BLaER1 (cell line): ENCODE measurements around the gene KIAA0232.
A peak's percentile ranks its signal among the peaks of the same experiment; 100 is the strongest.

Source experiments
- H3K27ac ChIP-seq: shearing (Covaris generic); formaldehyde crosslinking; 2 replicates; pipeline ENCODE4 v1.8.1; 2022
- H3K27me3 ChIP-seq: shearing (Covaris generic); formaldehyde crosslinking; 2 replicates; pipeline ENCODE4 v1.8.1; 2022
- H3K36me3 ChIP-seq: shearing (Covaris generic); formaldehyde crosslinking; 2 replicates; pipeline ENCODE4 v1.8.1; 2022
- H3K4me1 ChIP-seq: shearing (Covaris generic); formaldehyde crosslinking; 2 replicates; pipeline ENCODE4 v1.8.1; 2022
- H3K4me2 ChIP-seq: shearing (Covaris generic); formaldehyde crosslinking; 2 replicates; pipeline ENCODE4 v1.8.1; 2022
- H3K4me3 ChIP-seq: shearing (Covaris generic); formaldehyde crosslinking; 2 replicates; pipeline ENCODE4 v1.8.1; 2022
- H3K9ac ChIP-seq: shearing (Covaris generic); formaldehyde crosslinking; 2 replicates; pipeline ENCODE4 v1.8.1; 2022
- H3K9me3 ChIP-seq: shearing (Covaris generic); formaldehyde crosslinking; 2 replicates; pipeline ENCODE4 v1.8.1; 2022
- H4K20me1 ChIP-seq: shearing (Covaris generic); formaldehyde crosslinking; 2 replicates; pipeline ENCODE4 v1.8.1; 2022
- Cebpa-rat ChIP-seq: shearing (Covaris generic); IDR thresholded peaks from 2 replicates; pipeline ENCODE4 v1.8.1; 2022

KIAA0232 gene

GRCh38 chr4:6802626-6803025 is 20.1 kb downstream of the KIAA0232 start:
- H3K36me3 ChIP-seq, result peaks cover 56% of the 10 kb centered on the region
- H3K4me2 ChIP-seq, result no peak overlapping the region
- H3K4me3 ChIP-seq, result no peak overlapping the region
- no peak for TF ChIP-seq Cebpa-rat
- H4K20me1 ChIP-seq, result peaks cover 100% of the 10 kb centered on the region
- no peak overlapping the region for H3K27ac ChIP-seq
- no peaks in the 10 kb centered on the region for H3K9me3 ChIP-seq
- no peak overlapping the region for H3K9ac ChIP-seq
- no peaks in the 10 kb centered on the region for H3K4me1 ChIP-seq
- no peaks in the 10 kb centered on the region for H3K27me3 ChIP-seq

GRCh38 chr4:6803246-6803645 is 20.7 kb downstream of the KIAA0232 start:
- H3K4me2 ChIP-seq, result no peak overlapping the region
- H3K9ac ChIP-seq, result no peak overlapping the region
- TF ChIP-seq Cebpa-rat, result no peak
- H3K36me3 ChIP-seq, result peaks cover 58% of the 10 kb centered on the region
- peaks cover 100% of the 10 kb centered on the region for H4K20me1 ChIP-seq
- no peaks in the 10 kb centered on the region for H3K27me3 ChIP-seq
- no peaks in the 10 kb centered on the region for H3K4me1 ChIP-seq
- H3K27ac ChIP-seq, result no peak overlapping the region
- H3K4me3 ChIP-seq, result no peak overlapping the region
- H3K9me3 ChIP-seq, result no peaks in the 10 kb centered on the region

GRCh38 chr4:6804082-6804752 is 21.7 kb downstream of the KIAA0232 start:
- TF ChIP-seq Cebpa-rat, result no peak
- Histone ChIP-seq H3K4me2 (no peak overlapping the region), H3K36me3 (peaks cover 58% of the 10 kb centered on the region), H3K4me1 (no peaks in the 10 kb centered on the region), H3K27me3 (no peaks in the 10 kb centered on the region), H3K27ac (no peak overlapping the region), H4K20me1 (peaks cover 100% of the 10 kb centered on the region), H3K9me3 (peaks cover 5% of the 10 kb centered on the region; the same call in 1 of the 2 replicates), H3K4me3 (no peak overlapping the region), H3K9ac (no peak overlapping the region)

- Histone ChIP-seq H3K9me3 (peaks cover 11% of the 10 kb centered on the region; the same call in 1 of the 2 replicates), H4K20me1 (peaks cover 99% of the 10 kb centered on the region), H3K4me1 (no peaks in the 10 kb centered on the region), H3K27ac (no peak overlapping the region), H3K36me3 (peaks cover 36% of the 10 kb centered on the region), H3K4me3 (no peak overlapping the region), H3K27me3 (no peaks in the 10 kb centered on the region), H3K4me2 (no peak overlapping the region), H3K9ac (no peak overlapping the region)
- no peak for TF ChIP-seq Cebpa-rat
Observed at GRCh38 chr4:6806924-6807626, 24.5 kb downstream of the KIAA0232 start.

- H3K27me3 ChIP-seq, result no peaks in the 10 kb centered on the region
- H3K9me3 ChIP-seq, result peaks cover 11% of the 10 kb centered on the region; the same call in 1 of the 2 replicates
- H3K9ac ChIP-seq, result no peak overlapping the region
- no peak for TF ChIP-seq Cebpa-rat
- H4K20me1 ChIP-seq, result peaks cover 99% of the 10 kb centered on the region
- no peak overlapping the region for H3K4me3 ChIP-seq
- H3K27ac ChIP-seq, result no peak overlapping the region
- H3K36me3 ChIP-seq, result peaks cover 27% of the 10 kb centered on the region; the same call in 1 of the 2 replicates
- no peaks in the 10 kb centered on the region for H3K4me1 ChIP-seq
- no peak overlapping the region for H3K4me2 ChIP-seq
Observed at GRCh38 chr4:6808259-6808658, 25.7 kb downstream of the KIAA0232 start.

- Histone ChIP-seq H3K27me3 (no peaks in the 10 kb centered on the region), H3K4me2 (no peak overlapping the region), H3K27ac (no peak overlapping the region), H4K20me1 (peaks cover 99% of the 10 kb centered on the region), H3K36me3 (peaks cover 39% of the 10 kb centered on the region), H3K9me3 (peaks cover 17% of the 10 kb centered on the region; the same call in 1 of the 2 replicates), H3K4me3 (no peak overlapping the region), H3K9ac (no peak overlapping the region), H3K4me1 (no peaks in the 10 kb centered on the region)
- 0 out of 2 replicates have a peak, but pooled peaks have one; percentile 40 for TF ChIP-seq Cebpa-rat
Observed at GRCh38 chr4:6811165-6811564, 28.6 kb downstream of the KIAA0232 start.

- H3K9ac ChIP-seq, result no peak overlapping the region
- no peak for TF ChIP-seq Cebpa-rat
- H3K27me3 ChIP-seq, result no peaks in the 10 kb centered on the region
- no peak overlapping the region for H3K4me2 ChIP-seq
- H3K36me3 ChIP-seq, result peaks cover 47% of the 10 kb centered on the region
- H3K4me3 ChIP-seq, result no peak overlapping the region
- H3K27ac ChIP-seq, result no peak overlapping the region
- peaks cover 30% of the 10 kb centered on the region for H3K9me3 ChIP-seq
- peaks cover 87% of the 10 kb centered on the region for H4K20me1 ChIP-seq
- H3K4me1 ChIP-seq, result no peaks in the 10 kb centered on the region
Observed at GRCh38 chr4:6812766-6813165, 30.2 kb downstream of the KIAA0232 start.

GRCh38 chr4:6813725-6814124 is 31.2 kb downstream of the KIAA0232 start:
- no peak for TF ChIP-seq Cebpa-rat
- Histone ChIP-seq H3K4me2 (no peak overlapping the region), H3K9ac (no peak overlapping the region), H3K4me3 (no peak overlapping the region), H3K27ac (no peak overlapping the region), H4K20me1 (peaks cover 77% of the 10 kb centered on the region), H3K27me3 (no peaks in the 10 kb centered on the region), H3K9me3 (peaks cover 38% of the 10 kb centered on the region), H3K4me1 (no peaks in the 10 kb centered on the region), H3K36me3 (peaks cover 46% of the 10 kb centered on the region)

GRCh38 chr4:6815029-6815836 is 32.7 kb downstream of the KIAA0232 start:
- no peak overlapping the region for H3K4me3 ChIP-seq
- H3K27ac ChIP-seq, result no peak overlapping the region
- peaks cover 63% of the 10 kb centered on the region for H4K20me1 ChIP-seq
- H3K4me2 ChIP-seq, result no peak overlapping the region
- peaks cover 55% of the 10 kb centered on the region for H3K36me3 ChIP-seq
- TF ChIP-seq Cebpa-rat, result no peak
- no peaks in the 10 kb centered on the region for H3K27me3 ChIP-seq
- no peaks in the 10 kb centered on the region for H3K4me1 ChIP-seq
- peaks cover 43% of the 10 kb centered on the region for H3K9me3 ChIP-seq
- no peak overlapping the region for H3K9ac ChIP-seq
